ENCODE measurements around the gene CWF19L2. TPM values are rescaled to one million over a fixed set of nuclear protein-coding genes. Genes with fewer than 3 reads are reported as not detected.
A peak's percentile ranks its signal among the peaks of the same experiment; 100 is the strongest.
"Not testable (repeated sequence)": the region's sequence is repeated elsewhere in the genome, so short reads cannot be mapped to it uniquely, and the experiment has no call there.

Gene CWF19L2
- total RNA-seq, 1 experiment from 2014 or later = 7.8 TPM

DNA sequence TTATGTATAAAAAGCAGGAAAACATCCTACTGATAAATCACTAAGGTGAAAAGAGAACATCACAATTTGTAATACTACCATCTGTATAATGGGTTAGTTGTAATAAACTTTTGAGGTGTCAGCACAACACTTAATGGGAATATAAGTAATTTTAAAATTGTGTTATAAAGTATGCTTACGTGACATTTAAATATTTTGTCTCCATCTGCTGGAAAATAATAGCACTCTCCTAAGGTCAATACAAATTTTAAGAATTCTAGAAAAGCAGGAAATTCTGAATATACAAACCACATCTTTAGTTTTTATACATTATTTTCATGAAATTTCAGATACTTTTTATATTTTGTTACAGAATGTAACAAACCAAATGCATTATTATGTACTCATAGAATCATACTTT is 19.5 kb downstream of the CWF19L2 start:
- no peak for DNase-seq (ENCODE audit: low read depth)

GRCh38 chr11:107430525-107430924 is 27.1 kb downstream of the CWF19L2 start:
- no peak for DNase-seq (ENCODE audit: low read depth)

DNA sequence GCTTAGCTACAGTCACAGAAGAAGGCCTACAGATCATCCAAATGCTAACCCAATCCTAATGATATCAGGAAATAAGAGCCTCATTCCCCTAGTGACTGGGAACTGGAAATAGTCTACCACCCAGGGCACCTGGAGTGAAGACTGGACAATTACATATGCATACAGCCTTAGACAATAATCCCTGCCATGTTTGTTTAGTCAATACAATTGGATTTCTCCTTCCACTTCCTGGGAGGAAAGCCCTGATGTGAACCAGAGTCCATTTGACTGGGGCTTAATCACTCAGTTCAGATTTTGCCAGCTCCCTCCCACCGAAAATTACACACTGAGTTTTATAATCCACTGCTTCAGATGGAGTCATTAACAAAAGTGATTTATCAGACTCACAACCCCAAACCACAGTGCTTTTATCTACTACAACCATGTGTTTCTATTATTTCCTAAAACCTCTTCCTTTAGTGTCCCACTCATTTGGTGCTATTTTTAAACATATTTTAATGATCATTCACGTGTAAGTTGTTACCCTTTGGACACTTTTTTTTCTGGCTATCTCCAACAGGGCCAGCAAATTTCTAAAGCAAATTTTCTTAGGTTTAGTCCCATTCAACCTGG is 29.9 kb downstream of the CWF19L2 start:
- DNase-seq (ENCODE audit: low read depth) = no peak

GRCh38 chr11:107413352-107413751 is 44.3 kb downstream of the CWF19L2 start:
- no peak for DNase-seq (ENCODE audit: low read depth)

- DNase-seq (ENCODE audit: low read depth) = peak; percentile 1
These were observed 48.8 kb downstream of the CWF19L2 start for GRCh38 chr11:107408762-107409211.

DNA sequence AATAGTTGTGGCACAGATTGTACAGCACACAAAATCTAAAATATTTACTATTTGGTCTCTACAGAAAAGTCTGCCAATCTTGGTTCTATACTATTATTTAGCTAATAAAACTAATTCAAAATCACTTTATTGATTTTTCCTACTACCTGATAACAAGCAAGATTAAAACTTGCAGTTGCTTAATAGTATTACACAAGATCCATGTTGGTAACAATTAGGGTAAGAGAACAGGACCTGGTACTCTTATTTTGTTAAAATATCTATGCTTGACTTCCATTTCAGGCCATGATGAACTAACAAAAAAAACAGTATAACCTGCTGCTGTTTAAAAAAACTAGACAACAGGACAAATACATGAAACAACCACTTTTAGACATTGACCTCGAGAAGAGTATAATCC is 52.4 kb downstream of the CWF19L2 start:
- DNase-seq (ENCODE audit: low read depth) = no peak

- DNase-seq (ENCODE audit: low read depth) = not testable (repeated sequence)
These were observed 56.5 kb downstream of the CWF19L2 start for GRCh38 chr11:107401131-107401530.

DNA sequence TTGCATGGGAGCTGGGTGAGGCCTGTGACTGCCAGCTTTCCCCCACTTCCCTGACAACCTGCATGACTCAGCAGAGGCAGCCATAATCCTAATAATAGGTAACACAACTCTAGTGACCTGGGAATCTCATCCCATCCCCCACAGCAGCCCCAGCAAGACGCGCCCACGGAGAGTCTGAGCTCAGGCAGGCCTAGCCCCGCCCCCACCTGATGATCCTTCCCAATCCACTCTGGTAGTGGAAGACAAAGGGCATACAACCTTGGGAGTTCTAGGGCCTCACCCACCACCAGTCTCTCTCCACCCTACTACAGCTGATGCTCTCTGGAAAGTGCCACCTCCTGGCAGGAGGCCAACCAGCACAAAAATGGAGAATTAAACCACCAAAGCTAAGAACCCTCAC is 60.3 kb downstream of the CWF19L2 start:
- peak; percentile 1 for DNase-seq (ENCODE audit: low read depth)

DNA sequence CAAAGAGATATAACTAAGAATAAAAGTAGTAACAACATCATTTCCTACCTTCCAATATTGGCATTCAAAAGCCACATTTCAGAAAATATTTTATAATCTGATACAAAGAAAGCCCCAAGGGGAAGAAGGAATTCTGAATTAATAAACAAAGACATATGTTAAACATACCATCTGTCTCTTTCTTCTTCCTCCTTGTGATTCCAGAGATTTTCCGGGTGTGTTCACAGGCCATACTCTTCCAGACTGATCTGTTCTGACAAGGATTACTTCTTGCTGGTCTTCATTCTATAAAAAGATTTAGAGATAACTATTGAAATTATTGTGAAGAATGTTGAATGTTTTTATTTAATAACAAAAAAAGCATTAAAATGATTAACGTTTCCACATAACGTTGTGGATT is 65.0 kb downstream of the CWF19L2 start:
- no peak for DNase-seq (ENCODE audit: low read depth)

- DNase-seq (ENCODE audit: low read depth) = not testable (repeated sequence)
These were observed 66.9 kb downstream of the CWF19L2 start for GRCh38 chr11:107390701-107391100.

DNA sequence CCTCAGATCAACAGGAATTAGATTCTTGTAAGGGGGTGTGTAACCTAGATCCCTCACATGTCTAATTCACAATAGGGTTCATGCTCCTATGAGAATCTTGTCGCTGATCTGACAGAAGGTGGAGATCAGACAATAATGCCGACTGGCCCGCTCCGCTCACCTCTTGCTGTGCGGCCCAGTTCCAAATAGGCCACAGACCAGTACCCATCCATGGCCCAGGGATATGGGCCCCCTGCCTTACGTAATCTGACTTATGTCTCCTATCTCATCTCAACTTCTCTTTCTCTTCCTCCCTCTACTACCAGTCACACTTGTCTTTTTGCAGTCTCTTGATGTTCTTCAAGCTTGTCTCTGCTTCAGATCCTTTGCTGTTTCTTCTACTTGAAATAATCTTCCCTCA is 70.0 kb downstream of the CWF19L2 start:
- no peak for DNase-seq (ENCODE audit: low read depth)

- DNase-seq (ENCODE audit: low read depth) = peak; percentile 79
These were observed 72.2 kb downstream of the CWF19L2 start for GRCh38 chr11:107385361-107385981.

DNA sequence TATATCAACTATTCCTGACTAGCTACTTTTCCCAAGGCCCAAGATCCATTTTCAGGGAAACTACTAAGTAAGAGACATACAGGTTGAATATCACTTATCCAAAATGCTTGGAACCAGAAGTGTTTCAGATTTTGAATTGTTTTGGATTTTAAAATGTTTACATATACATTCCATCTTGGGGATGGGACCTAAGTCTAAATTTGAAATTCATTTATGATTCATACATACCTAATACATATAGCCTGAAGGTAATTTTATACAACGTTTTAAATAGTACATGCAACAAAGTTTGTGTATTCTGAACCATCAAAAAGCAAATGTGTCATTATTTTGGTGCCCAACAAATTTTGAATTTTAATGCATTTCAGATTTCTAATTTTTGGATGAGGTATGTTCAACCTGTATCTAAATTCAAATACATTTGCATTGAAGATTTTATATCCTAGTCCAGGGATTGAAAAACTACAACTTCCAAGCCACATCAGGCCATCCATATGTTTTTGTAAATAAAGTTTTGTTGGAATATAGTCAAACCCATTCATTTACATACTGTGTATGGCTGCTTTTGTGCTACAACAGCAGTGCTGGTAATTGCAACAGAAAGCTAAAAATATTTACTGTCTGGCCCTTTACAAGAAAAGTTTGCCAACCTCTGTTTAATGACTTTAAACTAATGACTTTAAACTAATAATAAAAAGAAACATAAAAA is 73.3 kb downstream of the CWF19L2 start:
- DNase-seq (ENCODE audit: low read depth) = no peak

GRCh38 chr11:107372439-107372838 is 85.2 kb downstream of the CWF19L2 start:
- no peak for DNase-seq (ENCODE audit: low read depth)

- peak; percentile 43 for DNase-seq (ENCODE audit: low read depth)
These were observed 87.2 kb downstream of the CWF19L2 start for GRCh38 chr11:107370390-107370789.

GRCh38 chr11:107359701-107360100 is 97.9 kb downstream of the CWF19L2 start:
- peak; percentile 1 for DNase-seq (ENCODE audit: low read depth)

DNA sequence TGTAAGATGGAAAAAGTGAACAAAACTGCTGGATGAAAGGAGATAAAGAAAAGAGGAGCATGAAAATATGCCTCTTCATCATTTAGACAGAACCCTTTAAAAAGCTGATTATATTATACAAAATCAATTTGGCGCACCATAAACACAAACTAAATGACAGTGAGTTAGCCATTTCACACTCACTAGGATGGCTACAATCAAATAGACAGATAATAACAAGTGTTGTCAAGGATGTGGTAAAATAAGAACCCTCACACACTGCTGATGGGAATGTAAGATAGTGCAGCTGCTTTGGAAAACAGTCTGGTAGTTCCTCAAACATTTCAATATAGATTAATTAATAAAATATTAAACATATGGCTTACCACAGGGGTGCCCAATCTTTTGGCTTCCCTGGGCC is 99.7 kb downstream of the CWF19L2 start:
- no peak for DNase-seq (ENCODE audit: low read depth)

- DNase-seq (ENCODE audit: low read depth) = no peak
These were observed 102.8 kb downstream of the CWF19L2 start for GRCh38 chr11:107354780-107355179.

GRCh38 chr11:107337917-107338316 is 119.7 kb downstream of the CWF19L2 start:
- DNase-seq (ENCODE audit: low read depth) = no peak

- no peak for DNase-seq (ENCODE audit: low read depth)
These were observed 125.9 kb downstream of the CWF19L2 start for GRCh38 chr11:107331728-107332127.

DNA sequence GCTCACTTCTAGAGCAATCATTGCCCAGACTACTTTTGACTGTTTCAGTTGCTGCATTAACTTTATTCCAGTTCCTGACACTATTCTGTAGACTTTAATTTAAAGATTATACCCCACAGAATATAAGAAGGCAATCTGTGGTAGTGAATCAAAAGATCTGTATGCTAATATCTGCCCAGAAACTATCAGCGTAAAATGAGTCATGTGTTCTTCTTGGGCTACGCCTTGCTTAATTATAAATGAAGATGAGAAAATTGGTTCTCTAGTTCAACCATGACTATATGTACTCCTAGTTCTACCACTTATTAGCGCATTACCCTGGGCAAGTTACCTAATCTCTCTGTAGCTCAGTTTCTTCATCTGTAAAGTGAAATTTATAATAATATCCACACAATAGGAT is 128.5 kb downstream of the CWF19L2 start:
- no peak for DNase-seq (ENCODE audit: low read depth)

GRCh38 chr11:107316426-107316825 is 141.2 kb downstream of the CWF19L2 start:
- no peak for DNase-seq (ENCODE audit: low read depth)

- DNase-seq (ENCODE audit: low read depth) = no peak
These were observed 149.6 kb downstream of the CWF19L2 start for GRCh38 chr11:107307991-107308390.

All from M059J (cell line).